A673 (cell line): ENCODE results near the gene KRT37. TPM values are rescaled to one million over a fixed set of nuclear protein-coding genes. Genes with fewer than 3 reads are reported as not detected.
A peak's percentile ranks its signal among the peaks of the same experiment; 100 is the strongest.

Source experiments
- BruUV-seq: library from RNA; stranded (reverse); fragments of 400-500 nt; replicated peaks from 2 replicates; lab custom pipeline; 2021; lab: Mats Ljungman, UMichigan
- CTCF ChIA-PET: fragments of 300-600 bp; sonication (Branson Sonifier 250); formaldehyde crosslinking; loops from one replicate; lab custom pipeline; 2022; ENCODE audit warnings: antibody characterized with exemption; lab: Charles Lee
- POLR2A ChIA-PET: fragments of 300-600 bp; sonication (Branson Sonifier 250); formaldehyde crosslinking; loops from one replicate; lab custom pipeline; 2022; ENCODE audit warnings: antibody characterized with exemption; ENCODE audit not compliant: low non-redundant PET; lab: Charles Lee
- DNase-seq: peaks from one replicate; pipeline ENCODE4 v3.0.0-alpha.2; 2015; ENCODE audit warnings: low spot score
- H3K27ac ChIP-seq: fragments of 200-600 bp; sonication (generic); 2 replicates; pipeline ENCODE4 v1.5.1; 2016; ENCODE audit warnings: mixed run types, low read depth, mild to moderate bottlenecking, mixed read lengths, antibody characterized with exemption, low read length; ENCODE audit not compliant: poor library complexity, severe bottlenecking
- H3K27me3 ChIP-seq: fragments of 200-600 bp; sonication (generic); replicated peaks from 2 replicates; pipeline ENCODE4 v1.6.1; 2017; ENCODE audit warnings: mixed run types, low read depth, mild to moderate bottlenecking, mixed read lengths, antibody characterized with exemption, low read length; ENCODE audit not compliant: insufficient read depth, poor library complexity
- H3K36me3 ChIP-seq: fragments of 200-600 bp; sonication (generic); 2 replicates; pipeline ENCODE4 v1.6.1; 2016; ENCODE audit warnings: mixed run types, mild to moderate bottlenecking, mixed read lengths, antibody characterized with exemption, low read length; ENCODE audit not compliant: insufficient read depth, poor library complexity, severe bottlenecking
- H3K4me1 ChIP-seq: fragments of 200-600 bp; sonication (generic); 2 replicates; pipeline ENCODE4 v1.6.1; 2017; ENCODE audit warnings: mixed run types, mild to moderate bottlenecking, mixed read lengths, antibody characterized with exemption, low read length; ENCODE audit not compliant: insufficient read depth, poor library complexity, severe bottlenecking
- H3K4me3 ChIP-seq: fragments of 200-600 bp; sonication (generic); 2 replicates; pipeline ENCODE4 v1.5.1; 2016; ENCODE audit warnings: low read depth, mixed run types, mild to moderate bottlenecking, mixed read lengths, low read length; ENCODE audit not compliant: poor library complexity, severe bottlenecking
- H3K9me3 ChIP-seq: fragments of 200-600 bp; sonication (generic); 2 replicates; pipeline ENCODE4 v1.6.1; 2016; ENCODE audit warnings: mixed run types, low read depth, mild to moderate bottlenecking, mixed read lengths, antibody characterized with exemption, low read length; ENCODE audit not compliant: poor library complexity, severe bottlenecking
- CTCF ChIP-seq: fragments of 300-800, 200-600 bp; sonication (generic); conservative IDR thresholded peaks from 2 replicates; pipeline ENCODE4 v1.5.1; 2017; ENCODE audit warnings: low read depth, mild to moderate bottlenecking, antibody characterized with exemption, low read length, moderate library complexity, mixed read lengths
- EZH2 ChIP-seq: fragments of 200-600 bp; sonication (generic); IDR thresholded peaks from 2 replicates; pipeline ENCODE4 v1.6.1; 2017; ENCODE audit warnings: borderline replicate concordance, low read depth, mild to moderate bottlenecking, mixed read lengths, antibody characterized with exemption, low read length; ENCODE audit not compliant: poor library complexity, severe bottlenecking
- intact Hi-C: fragments of 100-400 bp; cut with micrococcal nuclease; formaldehyde crosslinking; loops from one replicate; pipeline ENCODE4 v1.10.0; 2022; ENCODE audit not compliant: unreplicated experiment
- total RNA-seq: library from RNA; stranded (reverse); gene quantifications from 2 replicates; pipeline ENCODE4 v1.2.3, GENCODE V29; 2021

KRT37 gene
- total RNA-seq, 1 experiment from 2014 or later = not detected

GRCh38 chr17:41413982-41414381 is 10.4 kb downstream of the KRT37 start:
- BruUV-seq = no TSS peak
- intact Hi-C loops = no loop called here
- Histone ChIP-seq H3K36me3 (no peaks in the 10 kb centered on the region), H3K9me3 (no peaks in the 10 kb centered on the region), H3K27me3 (no peaks in the 10 kb centered on the region), H3K4me3 (no peak overlapping the region), H3K27ac (no peak overlapping the region), H3K4me1 (no peaks in the 10 kb centered on the region)
- TF ChIP-seq EZH2 = no peak
- TF ChIP-seq CTCF = no peak
- no peak for DNase-seq
- ChIA-PET POLR2A (no interaction called here), CTCF (no interaction called here)

- CTCF ChIA-PET = no interaction called here
- DNase-seq = peak; percentile 0
- no TSS peak for BruUV-seq
- Histone ChIP-seq H3K27ac (no peak overlapping the region), H3K4me3 (no peak overlapping the region), H3K4me1 (no peaks in the 10 kb centered on the region), H3K36me3 (no peaks in the 10 kb centered on the region), H3K9me3 (no peaks in the 10 kb centered on the region), H3K27me3 (no peaks in the 10 kb centered on the region)
- intact Hi-C loops = no loop called here
- no peak for TF ChIP-seq EZH2
- POLR2A ChIA-PET = no interaction called here
Observed at GRCh38 chr17:41413353-41413957, 10.9 kb downstream of the KRT37 start.

- Histone ChIP-seq H3K27ac (no peak overlapping the region), H3K36me3 (no peaks in the 10 kb centered on the region), H3K4me3 (no peak overlapping the region), H3K9me3 (no peaks in the 10 kb centered on the region), H3K27me3 (no peaks in the 10 kb centered on the region), H3K4me1 (no peaks in the 10 kb centered on the region)
- BruUV-seq = no TSS peak
- POLR2A ChIA-PET = no interaction called here
- intact Hi-C loops = no loop called here
- CTCF ChIA-PET = no interaction called here
- TF ChIP-seq CTCF (no peak), EZH2 (no peak)
- no peak for DNase-seq
Observed at GRCh38 chr17:41411072-41411840, 13.1 kb downstream of the KRT37 start.
